Keratinocyte (primary cell): Measurements from ENCODE around the gene RPL28.
"Not testable (repeated sequence)": the region's sequence is repeated elsewhere in the genome, so short reads cannot be mapped to it uniquely, and the experiment has no call there.

Experiments used
- CTCF ChIP-seq, 3 experiments: IDR thresholded peaks in 1 of 3; conservative IDR thresholded peaks in 1 of 3; optimal IDR thresholded peaks in 1 of 3; 2 replicates in 2 of 3; 3 replicates in 1 of 3; pipeline versions ENCODE3 to v1.5.1; 2011; ENCODE audit warnings: low read length in 3 of 3, mild to moderate bottlenecking in 3 of 3, moderate library complexity in 2 of 3, control low read depth in 1 of 3, inconsistent platforms in 1 of 3; ENCODE audit not compliant: insufficient read depth in 2 of 3; ENCODE audit errors: extremely low read depth in 1 of 3
- EZH2 ChIP-seq: IDR thresholded peaks from one replicate; pipeline ENCODE4 v1.6.1; 2012; ENCODE audit warnings: inconsistent platforms, mild to moderate bottlenecking, low read length, moderate library complexity

- TF ChIP-seq CTCF (optimal IDR thresholded peaks at IDR 0.05 in 1 of 3, IDR thresholded peaks at IDR 0.05 in 1 of 3, conservative IDR thresholded peaks at IDR 0.05 in 1 of 3; ENCODE audit: extremely low read depth in 1 of 3, insufficient read depth in 2 of 3, low read length in 3 of 3); EZH2: not testable (repeated sequence)
Observed at GRCh38 chr19:55401390-55401789, 15.7 kb downstream of the RPL28 start.
